Measurements from ENCODE around the gene OR2C1.

OR2C1 gene

DNA sequence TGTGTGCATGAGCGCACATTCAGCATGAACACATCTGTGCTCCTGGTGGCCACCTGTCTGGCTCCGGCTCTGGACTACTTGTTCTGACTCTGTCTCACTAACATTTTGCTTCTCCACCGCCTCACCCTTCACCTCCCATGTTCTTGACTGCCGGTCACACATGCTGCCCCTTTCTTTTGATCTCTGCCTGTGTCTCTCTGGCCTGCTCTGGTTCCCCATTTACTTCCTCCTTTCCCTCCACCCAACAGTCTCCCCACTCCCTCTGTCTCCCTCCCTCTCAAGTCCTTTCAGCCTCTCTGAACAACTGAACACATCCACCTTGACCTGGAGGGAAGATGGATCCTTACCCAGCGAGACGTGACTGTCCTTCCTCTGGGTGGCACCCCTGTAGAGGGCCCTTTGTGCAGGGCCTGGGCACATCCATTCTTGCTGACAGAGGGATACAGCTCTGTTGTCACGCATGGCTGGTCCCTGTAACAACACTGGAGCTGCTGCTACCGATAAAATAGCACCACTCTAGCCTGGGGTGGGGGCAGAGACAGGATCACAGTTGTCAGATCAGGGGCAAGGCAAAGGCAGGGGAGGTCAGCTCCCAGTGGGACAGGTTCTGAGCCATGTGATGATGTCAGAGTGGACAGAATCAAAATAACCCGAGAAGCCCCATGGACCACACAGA lies 34.1 kb downstream of the OR2C1 start:
- no peak for DNase-seq (ENCODE audit: low read depth in 2 of 3, low spot score in 2 of 3)

DNA sequence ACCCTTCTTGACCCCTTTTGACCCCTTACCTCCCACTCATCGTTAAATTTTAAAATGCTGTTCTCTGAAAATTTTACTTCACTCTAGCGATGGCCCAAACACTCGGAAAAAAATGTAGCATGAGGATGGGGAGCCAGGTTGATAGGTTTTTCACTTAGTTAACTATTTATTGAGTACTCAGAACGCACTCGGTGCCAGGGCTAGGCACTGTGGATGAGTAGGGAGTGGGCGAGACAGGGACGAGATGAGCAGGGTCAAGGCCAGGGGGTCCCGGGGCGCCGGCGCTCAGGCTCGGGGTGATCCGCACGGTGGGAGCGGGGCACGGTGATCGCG lies 44.7 kb downstream of the OR2C1 start:
- peak in 1 of 3 experiments; percentile 10 for DNase-seq (ENCODE audit: low read depth in 2 of 3, low spot score in 2 of 3)

- peak; percentile 84 to 98 (median 96) for DNase-seq (ENCODE audit: low read depth in 2 of 3, low spot score in 2 of 3)
These were observed 45.3 kb downstream of the OR2C1 start, which contains the start of the genes ZNF174 and ZSCAN32 for GRCh38 chr16:3400779-3401688. Gene ZNF174, plus strand, starts transcription at chr16:3401215. Its CDS starts 790 bp downstream, at chr16:3402005. Gene ZSCAN32, minus strand, starts transcription at chr16:3401004. Its CDS starts 3,447 bp downstream, at chr16:3397557.

GRCh38 chr16:3401719-3402397 lies 46.2 kb downstream of the OR2C1 start:
- no peak for DNase-seq (ENCODE audit: low read depth in 2 of 3, low spot score in 2 of 3)
